ENCODE results near the gene TMBIM4. TPM values are rescaled to one million over a fixed set of nuclear protein-coding genes. Genes with fewer than 3 reads are reported as not detected.

Gene TMBIM4, protein sequence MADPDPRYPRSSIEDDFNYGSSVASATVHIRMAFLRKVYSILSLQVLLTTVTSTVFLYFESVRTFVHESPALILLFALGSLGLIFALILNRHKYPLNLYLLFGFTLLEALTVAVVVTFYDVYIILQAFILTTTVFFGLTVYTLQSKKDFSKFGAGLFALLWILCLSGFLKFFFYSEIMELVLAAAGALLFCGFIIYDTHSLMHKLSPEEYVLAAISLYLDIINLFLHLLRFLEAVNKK
- 50.0 to 64.3 TPM (median 51.5 TPM) in 5 replicates for total RNA-seq (2022; extraction: Qiagen RNA extraction)

DNA sequence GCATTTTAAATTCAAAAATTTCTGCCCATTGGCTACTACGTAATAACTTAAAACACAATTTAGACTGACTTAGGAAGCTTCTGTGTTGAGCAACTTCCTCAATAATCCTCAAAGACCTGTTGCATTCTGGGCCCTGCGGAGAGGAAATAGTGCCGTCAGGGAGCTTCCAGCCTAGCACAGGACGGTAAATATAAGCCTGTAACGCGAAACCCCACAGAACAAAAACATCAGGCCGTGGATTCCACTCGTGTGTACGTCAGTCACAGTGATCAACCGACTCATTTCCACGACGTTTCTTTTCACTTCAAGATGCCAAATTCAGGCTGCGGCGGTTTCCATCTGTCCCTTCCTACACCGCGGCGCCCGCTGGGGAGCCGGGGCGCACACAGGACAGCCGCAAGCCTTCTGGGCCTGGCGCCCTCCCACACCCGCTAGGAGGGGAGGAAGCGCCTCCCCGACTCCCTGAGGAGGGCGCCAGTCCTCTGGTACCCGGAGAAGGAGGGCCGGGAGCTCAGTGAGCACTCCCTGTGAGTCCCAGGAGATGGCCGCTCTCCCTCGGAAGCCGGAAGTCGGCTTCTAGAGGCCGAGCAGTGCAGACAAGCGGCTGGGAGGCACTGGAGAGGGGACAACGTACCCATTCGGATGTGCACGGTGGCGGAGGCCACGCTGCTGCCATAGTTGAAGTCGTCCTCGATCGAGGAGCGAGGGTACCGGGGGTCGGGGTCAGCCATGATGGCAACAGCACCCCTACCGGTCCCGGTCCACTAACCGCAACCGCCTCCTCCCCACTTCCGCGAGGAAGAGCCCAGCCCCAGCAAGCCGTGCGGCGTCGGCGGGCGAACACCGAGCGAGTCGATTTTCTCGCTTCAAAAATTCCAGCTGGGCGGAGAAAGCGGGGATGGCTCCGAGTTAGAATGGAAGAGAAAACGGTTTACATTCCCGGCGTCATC, at the start of gene TMBIM4:
Gene TMBIM4 (minus strand): TSS at position 776 of the 950 bp plus-strand sequence. CDS start 45 bp downstream, at position 731.

DNA sequence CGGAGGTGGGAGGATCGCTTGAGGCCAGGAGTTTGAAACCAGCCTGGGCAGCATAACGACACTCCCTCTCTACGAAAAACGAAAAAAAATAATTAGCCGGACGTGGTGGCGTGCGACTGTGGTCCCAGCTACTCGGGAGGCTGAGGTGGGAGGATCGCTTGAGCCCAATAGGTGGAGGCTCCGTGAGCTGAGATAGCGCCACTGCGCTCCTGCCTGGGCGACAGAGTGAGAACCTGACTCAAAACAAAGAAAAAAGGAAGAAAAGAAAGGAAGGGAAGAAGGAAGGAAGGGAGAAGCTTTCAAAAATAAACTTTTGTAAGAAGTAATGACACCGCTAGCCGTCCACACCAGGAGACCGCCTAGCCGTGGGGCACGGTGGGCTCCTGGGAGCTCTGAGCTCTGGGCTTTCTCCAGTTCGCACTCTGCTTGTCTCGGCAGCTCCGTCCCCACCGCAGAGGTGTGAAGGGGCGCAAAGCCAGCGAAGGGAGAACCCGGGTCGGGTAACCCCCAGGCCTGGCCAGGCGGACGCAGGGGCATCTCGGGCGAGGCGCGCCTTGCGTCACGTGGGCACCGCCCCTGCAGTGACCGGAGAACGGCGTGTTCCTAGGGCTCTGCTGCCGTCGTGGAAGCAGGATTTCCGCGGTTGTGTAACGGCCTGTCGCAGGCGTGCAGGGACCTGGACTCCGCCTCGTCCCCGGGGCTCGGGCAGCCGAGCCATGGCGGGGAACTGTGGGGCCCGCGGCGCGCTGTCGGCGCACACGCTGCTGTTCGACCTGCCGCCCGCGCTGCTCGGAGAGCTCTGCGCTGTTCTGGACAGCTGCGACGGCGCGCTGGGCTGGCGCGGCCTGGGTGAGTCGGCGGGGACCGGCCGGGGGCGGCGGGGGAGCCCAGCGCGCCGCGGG, 19.0 kb upstream of the TMBIM4 start, which contains the start of gene IRAK3:
Gene IRAK3 (plus strand): TSS at position 631 of the 902 bp plus-strand sequence. CDS start 86 bp downstream, at position 717.

DNA sequence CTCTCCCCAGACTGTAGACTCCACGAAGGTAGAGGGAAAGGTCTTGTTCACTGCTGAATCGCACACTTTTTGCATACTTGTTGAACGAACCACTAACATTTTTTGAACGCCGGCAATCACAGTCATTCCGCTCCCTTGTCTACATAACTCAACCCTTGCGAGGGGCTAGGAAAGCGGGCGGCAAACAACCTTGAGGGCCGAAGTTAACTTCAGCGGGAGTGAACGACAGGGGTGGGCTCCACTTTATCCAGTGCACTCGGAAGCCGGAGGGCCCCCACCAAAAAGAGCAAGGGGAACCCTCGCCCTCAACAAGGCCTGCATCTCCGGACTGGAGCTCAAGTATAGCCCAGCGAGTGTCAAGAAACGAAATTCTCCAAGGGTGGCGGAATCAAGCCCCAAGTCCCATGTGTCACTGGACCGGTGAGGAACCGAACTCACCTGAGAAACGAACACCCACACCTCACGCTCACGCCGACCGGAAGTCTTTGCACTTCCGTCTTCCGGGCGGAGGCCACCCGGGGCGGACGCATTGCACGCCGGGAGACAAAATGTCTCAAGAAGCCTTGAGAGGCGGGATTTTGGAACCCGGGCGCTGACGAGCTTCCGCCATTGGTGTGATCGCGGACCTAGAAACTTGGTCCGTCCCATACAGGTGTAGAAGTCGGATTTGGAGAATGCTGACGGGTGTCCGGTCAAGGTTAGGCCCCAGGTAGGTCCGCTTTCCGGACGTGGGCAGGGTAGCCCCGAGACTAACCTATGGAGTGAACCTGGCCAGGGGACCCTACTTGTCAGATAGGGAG, 39.3 kb downstream of the TMBIM4 start, which contains the start of gene LLPH:
Gene LLPH (minus strand): TSS at position 484 of the 800 bp plus-strand sequence. CDS start 1,644 bp downstream, outside the sequence.

Other genes starting within 250 kb of the TMBIM4 start
- gene LLPH, start 39.2 kb downstream of the TMBIM4 start, total RNA-seq (2022; extraction: Qiagen RNA extraction) = 50.1 to 64.2 TPM (median 54.4 TPM) in 5 replicates
- 0.16 to 0.28 TPM (median 0.18 TPM) in 5 replicates for gene IRAK3, start 19.2 kb upstream of the TMBIM4 start, total RNA-seq (2022; extraction: Qiagen RNA extraction)
- 1.2 to 1.8 TPM (median 1.5 TPM) in 5 replicates for gene HELB, start 132.5 kb upstream of the TMBIM4 start, total RNA-seq (2022; extraction: Qiagen RNA extraction)